ENCODE data around the gene TPP2.

TPP2 gene

GRCh38 chr13:102650444-102650843 is 53.7 kb downstream of the TPP2 start:
- DNase-seq (ENCODE audit: low read depth), result no peak
- no peak for TF ChIP-seq CTCF (conservative IDR thresholded peaks at IDR 0.05; ENCODE audit: low read depth, low read length)
- no peak overlapping the region for H3K4me3 ChIP-seq (ENCODE audit: low read depth, low read length)

- peak; percentile 70 for DNase-seq (ENCODE audit: low read depth)
- TF ChIP-seq CTCF (conservative IDR thresholded peaks at IDR 0.05; ENCODE audit: low read depth, low read length), result no peak
Observed at GRCh38 chr13:102651392-102651791, 54.6 kb downstream of the TPP2 start.

GRCh38 chr13:102651892-102652291 is 55.1 kb downstream of the TPP2 start:
- DNase-seq (ENCODE audit: low read depth), result peak; percentile 33

More at GRCh38 chr13:102651392-102651791, 54.6 kb downstream of the TPP2 start:
- no peak overlapping the region for H3K4me3 ChIP-seq (ENCODE audit: low read depth, low read length)

GRCh38 chr13:102654756-102655155 is 58.0 kb downstream of the TPP2 start:
- TF ChIP-seq CTCF (conservative IDR thresholded peaks at IDR 0.05; ENCODE audit: low read depth, low read length), result no peak
- no peak for DNase-seq (ENCODE audit: low read depth)
- H3K4me3 ChIP-seq (ENCODE audit: low read depth, low read length), result no peak overlapping the region

More at GRCh38 chr13:102651892-102652291, 55.1 kb downstream of the TPP2 start:
- no peak overlapping the region for H3K4me3 ChIP-seq (ENCODE audit: low read depth, low read length)
- no peak for TF ChIP-seq CTCF (conservative IDR thresholded peaks at IDR 0.05; ENCODE audit: low read depth, low read length)

GRCh38 chr13:102657630-102658029 is 60.8 kb downstream of the TPP2 start:
- peak; percentile 42 for TF ChIP-seq CTCF (conservative IDR thresholded peaks at IDR 0.05; ENCODE audit: low read depth, low read length)
- no peak overlapping the region for H3K4me3 ChIP-seq (ENCODE audit: low read depth, low read length)
- peak; percentile 23 for DNase-seq (ENCODE audit: low read depth)

GRCh38 chr13:102658660-102659059 is 61.9 kb downstream of the TPP2 start:
- no peak for DNase-seq (ENCODE audit: low read depth)
- no peak for TF ChIP-seq CTCF (conservative IDR thresholded peaks at IDR 0.05; ENCODE audit: low read depth, low read length)

GRCh38 chr13:102659168-102659713 is 62.5 kb downstream of the TPP2 start:
- no peak for DNase-seq (ENCODE audit: low read depth)
- H3K4me3 ChIP-seq (ENCODE audit: low read depth, low read length), result no peak overlapping the region
- no peak for TF ChIP-seq CTCF (conservative IDR thresholded peaks at IDR 0.05; ENCODE audit: low read depth, low read length)

More at GRCh38 chr13:102658660-102659059, 61.9 kb downstream of the TPP2 start:
- H3K4me3 ChIP-seq (ENCODE audit: low read depth, low read length), result no peak overlapping the region

Measured in choroid plexus epithelial cell (primary cell).